MM.1S (cell line): ENCODE measurements around the gene NIPBL.

Source experiments
- EZH2 ChIP-seq: fragments of 300-600 bp; sonication (generic); optimal IDR thresholded peaks from 2 replicates; pipeline ENCODE3; 2017; ENCODE audit warnings: low read depth, mild to moderate bottlenecking, antibody characterized with exemption, low read length, mixed read lengths
- EZH2phosphoT487 ChIP-seq: fragments of 300-600 bp; sonication (generic); IDR thresholded peaks from 2 replicates; pipeline ENCODE4 v1.6.1; 2018; ENCODE audit warnings: antibody characterized with exemption, low read length
- TF ChIP-seq, protein P1 (sequence below): fragments of 300-600 bp; sonication (generic); IDR thresholded peaks from 2 replicates; pipeline ENCODE4 v1.5.1; 2016; ENCODE audit warnings: antibody characterized with exemption, low read length, mixed read lengths

DNA sequence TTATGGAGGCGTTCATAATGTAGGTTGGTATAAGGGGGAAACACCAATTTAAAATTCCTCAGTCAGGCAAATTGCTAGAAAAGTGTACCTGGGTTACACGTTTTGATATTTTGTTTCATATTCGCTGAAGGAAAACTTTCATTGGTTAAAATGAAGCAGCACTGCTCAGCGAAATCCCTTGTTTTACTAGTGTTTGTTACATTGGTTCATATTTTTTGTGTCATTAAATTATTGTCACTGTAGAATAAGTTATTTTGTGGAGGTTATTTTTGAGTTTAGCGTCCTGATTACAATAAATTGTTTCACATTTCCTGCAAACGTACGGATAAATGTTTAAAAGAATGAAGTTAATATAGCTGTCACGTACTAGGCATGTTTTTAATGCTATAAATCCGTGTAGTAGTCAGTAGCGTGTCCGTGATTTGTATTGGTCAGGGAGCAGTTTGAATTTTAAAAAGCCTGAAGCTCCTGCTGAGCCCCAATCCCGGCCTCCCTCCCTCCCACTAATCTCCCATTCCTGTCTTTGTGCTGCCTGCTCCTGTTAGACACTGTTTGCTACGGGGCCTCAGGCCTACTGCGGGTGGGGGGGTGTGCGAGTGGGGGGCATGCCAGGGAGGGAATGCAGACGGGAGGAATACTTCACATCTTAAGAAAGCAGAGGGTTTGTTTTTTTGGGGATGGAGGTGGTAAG, 2.0 kb downstream of the NIPBL start:
- no peak for TF ChIP-seq EZH2phosphoT487
- TF ChIP-seq, protein P1, sequence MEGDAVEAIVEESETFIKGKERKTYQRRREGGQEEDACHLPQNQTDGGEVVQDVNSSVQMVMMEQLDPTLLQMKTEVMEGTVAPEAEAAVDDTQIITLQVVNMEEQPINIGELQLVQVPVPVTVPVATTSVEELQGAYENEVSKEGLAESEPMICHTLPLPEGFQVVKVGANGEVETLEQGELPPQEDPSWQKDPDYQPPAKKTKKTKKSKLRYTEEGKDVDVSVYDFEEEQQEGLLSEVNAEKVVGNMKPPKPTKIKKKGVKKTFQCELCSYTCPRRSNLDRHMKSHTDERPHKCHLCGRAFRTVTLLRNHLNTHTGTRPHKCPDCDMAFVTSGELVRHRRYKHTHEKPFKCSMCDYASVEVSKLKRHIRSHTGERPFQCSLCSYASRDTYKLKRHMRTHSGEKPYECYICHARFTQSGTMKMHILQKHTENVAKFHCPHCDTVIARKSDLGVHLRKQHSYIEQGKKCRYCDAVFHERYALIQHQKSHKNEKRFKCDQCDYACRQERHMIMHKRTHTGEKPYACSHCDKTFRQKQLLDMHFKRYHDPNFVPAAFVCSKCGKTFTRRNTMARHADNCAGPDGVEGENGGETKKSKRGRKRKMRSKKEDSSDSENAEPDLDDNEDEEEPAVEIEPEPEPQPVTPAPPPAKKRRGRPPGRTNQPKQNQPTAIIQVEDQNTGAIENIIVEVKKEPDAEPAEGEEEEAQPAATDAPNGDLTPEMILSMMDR = no peak
- no peak for TF ChIP-seq EZH2
